GM10847 (cell line): Measurements from ENCODE around the gene LRCH3.

Source experiments
- POLR2A ChIP-seq: IDR thresholded peaks from 2 replicates; pipeline ENCODE4 v1.6.1; 2011; ENCODE audit not compliant: insufficient read length; ENCODE audit errors: extremely low read depth

Gene LRCH3

DNA sequence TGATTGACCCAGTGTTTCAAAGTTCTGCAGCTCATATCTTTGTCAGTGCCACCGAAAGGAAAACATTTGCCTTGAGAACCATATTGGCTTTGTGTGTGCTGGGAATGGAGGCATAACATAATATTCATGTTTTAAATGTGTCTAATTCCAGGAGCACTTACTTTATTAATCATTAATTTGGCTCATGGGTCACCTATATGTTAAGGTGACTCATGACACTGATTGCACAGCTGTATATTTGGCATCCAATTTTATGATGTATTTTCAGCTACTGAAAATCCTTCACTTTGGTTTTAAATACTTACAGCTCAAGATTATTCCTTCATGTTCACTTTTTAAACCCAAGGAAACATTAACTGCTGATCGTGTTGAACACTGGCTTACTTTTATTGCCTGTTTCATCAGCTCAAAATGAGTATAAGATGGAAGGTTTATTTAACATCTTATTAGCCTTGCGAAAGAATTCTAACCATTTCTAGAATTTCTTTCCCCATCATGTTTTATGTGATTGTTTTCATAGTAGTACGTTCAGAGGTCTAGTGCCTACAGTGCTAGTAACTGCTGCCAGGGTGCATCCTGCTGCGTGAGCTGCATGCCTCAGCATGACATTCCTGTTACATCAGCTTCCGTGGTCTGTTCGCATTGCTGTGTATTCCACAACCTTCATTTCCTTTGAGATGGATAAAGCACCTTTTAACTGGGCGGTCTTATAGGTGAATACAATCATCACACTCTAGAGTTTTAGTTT, 63.7 kb downstream of the LRCH3 start:
- no peak for TF ChIP-seq POLR2A

DNA sequence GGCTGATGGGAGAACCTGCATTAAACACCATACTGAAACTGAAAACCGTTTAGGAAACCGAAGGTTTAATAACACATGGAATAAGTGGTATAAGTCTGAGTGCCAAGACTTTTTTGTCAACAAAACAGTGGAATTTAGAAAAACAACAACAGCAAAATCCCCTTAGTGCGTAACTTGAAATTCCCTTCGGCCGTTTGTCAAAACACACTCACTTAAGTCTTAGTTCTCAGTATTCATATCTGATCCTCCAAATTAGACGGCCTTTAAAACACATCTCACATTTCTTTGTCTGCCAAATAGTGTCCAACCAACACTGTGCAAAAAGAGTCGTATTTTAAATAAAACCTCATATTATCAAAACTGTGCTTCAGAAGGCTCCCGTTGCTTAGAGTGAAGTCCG, 64.5 kb downstream of the LRCH3 start:
- TF ChIP-seq POLR2A, result no peak

DNA sequence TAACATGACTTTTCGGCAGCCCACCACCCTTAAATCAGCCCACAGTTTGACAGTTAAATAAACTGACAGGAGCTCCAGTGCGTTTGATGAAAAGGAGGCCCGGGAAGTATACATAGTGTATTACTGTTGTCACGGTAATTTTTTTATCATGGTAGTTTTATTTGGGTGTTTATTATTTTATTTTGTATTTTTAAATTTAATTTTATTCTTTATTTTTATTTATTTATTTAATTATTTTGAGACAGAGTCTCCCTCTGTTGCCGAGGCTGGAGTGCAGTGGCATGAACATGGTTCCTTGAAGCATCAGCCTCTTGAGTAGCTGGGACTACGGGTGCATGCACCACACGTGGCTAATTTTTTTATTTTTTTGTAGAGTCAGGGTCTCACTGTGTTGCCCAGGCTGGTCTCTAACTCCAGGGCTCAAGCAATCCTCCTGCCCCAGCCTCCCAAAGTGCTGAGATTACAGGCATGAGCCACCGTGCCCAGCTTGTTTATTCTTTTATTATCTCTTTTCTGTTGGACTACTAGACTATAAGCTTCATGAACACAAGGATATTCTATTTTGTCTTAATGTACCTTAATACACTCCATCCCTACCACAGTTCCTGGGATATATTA, 65.3 kb downstream of the LRCH3 start:
- no peak for TF ChIP-seq POLR2A

DNA sequence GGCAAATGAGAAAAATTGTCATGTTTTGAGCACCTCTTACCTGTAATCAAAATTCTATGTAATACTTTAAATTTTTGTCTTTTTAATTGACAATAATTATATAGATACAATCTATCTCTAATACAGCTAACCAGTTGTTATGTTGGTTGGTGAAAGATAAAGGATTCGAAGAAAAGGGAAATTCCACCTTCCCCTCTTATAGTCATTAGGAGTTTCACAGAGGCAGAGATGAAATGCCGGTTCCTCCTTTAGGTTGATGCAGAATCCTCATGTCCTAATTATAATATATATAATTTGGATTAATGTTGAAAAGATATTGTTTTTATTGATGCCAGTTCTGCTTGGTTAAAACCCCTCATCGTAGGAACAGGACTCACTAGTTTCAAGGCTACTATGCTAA, 67.1 kb downstream of the LRCH3 start:
- TF ChIP-seq POLR2A, result no peak

DNA sequence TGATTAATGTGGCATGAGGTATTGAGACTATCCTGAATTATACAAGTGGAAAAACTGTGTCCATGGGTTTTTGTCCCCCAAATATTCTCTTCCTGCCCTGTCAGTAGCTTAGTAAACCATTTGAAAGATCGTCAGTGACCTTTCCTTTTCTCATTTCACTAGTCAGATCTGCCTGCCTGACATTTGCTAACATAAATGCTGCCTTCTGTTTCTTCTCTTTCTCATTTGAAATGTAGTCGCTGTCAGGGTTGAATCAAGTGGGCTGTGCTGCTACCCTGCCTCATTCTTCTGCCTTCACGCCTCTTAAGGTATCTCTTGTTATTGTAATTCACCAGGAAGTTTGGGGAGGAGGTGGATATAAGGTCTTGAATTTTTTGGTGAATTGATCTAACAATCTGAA, 67.5 kb downstream of the LRCH3 start:
- no peak for TF ChIP-seq POLR2A

DNA sequence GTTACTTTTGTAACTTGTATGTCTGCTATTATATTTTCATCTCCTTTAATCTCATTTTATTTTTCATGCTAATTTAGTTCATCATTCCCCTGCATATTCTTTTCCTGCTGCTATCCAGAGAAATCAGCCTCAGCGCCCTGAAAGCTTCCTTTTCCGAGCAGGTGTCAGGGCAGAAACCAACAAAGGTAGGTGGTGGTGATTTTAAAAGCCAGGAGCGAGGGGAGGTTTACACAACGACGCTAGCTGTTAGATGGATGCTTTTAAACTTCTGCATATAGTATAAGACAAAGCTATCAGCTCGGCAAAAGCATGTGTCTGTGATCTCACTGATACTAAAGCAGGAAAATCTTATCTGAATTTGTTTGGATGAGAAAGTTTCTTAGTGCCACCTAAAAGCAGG, 75.0 kb downstream of the LRCH3 start:
- TF ChIP-seq POLR2A, result no peak

DNA sequence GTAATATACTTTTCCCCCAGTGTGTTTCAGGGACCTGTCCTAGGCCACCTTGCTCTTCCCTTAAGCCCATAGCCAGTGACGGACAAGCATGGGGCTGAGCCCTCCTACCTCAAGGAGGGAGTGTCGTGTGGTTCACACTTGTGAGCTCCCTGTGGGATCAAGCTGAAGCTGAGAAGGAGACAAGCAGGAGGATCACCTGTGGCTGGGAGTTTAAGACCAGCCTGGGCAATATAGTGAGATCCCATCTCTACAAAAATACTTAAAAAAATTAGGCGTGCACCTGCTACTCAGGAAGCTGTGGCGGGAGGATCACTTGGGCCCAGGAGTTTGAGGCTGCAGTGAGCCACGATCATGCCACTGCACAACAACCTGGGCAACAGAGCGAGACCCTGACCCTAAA, 82.3 kb downstream of the LRCH3 start:
- no peak for TF ChIP-seq POLR2A

DNA sequence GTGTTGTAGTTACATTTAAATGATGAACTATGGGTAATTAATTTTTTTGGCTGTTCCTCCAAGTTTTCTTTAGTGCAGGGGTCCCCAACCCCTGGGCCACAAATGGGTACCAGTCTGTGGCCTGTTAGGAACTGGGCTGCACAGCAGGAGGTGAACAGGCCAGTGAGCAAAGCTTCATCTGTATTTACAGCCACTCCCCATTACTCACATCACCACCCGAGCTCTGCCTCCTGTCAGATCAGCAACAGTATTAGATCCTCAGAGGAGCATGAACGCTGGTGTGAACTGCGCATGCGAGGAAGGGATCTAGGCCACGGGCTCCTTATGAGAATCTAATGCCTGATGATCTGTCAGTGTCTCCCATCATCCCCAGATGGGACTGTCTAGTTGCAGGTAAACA, 83.0 kb downstream of the LRCH3 start:
- no peak for TF ChIP-seq POLR2A

DNA sequence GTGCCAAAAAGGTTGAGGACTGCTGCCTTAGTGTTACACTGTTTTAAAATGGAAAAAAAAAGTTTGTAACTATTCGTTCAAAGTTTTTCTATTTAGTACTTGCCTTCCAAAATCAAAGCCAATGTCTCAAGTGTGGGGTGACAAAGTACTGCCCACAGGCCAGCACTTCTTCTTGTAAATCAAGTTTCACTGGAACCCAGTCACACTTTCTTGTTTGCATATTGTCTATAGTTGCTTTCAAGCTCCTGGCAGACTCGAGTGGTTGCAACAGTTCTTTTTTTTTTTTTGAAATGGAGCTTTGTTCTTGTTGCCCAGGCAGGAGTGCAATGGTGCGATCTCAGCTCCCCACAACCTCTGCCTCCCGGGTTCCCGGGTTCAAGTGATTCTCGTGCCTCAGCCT, 83.6 kb downstream of the LRCH3 start:
- no peak for TF ChIP-seq POLR2A

DNA sequence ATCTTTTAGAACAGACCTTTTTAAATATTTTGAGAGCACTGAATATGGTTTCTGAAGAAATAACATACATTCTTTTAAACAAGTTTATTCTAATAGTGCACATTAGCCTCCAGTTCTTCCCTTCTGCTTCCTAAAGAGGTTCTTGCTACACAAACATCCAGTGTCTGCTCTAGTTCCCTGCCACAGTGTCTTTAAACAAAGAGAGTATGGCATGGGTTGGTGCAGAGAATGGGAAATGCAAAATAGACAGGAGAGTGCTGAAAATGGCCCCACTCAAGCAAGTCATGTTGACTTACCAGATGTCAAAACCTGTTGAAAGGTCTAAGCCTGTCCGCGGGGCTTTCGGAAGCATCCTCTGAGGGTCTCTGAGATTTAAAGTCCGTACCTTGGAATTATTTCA, 86.8 kb downstream of the LRCH3 start:
- no peak for TF ChIP-seq POLR2A

DNA sequence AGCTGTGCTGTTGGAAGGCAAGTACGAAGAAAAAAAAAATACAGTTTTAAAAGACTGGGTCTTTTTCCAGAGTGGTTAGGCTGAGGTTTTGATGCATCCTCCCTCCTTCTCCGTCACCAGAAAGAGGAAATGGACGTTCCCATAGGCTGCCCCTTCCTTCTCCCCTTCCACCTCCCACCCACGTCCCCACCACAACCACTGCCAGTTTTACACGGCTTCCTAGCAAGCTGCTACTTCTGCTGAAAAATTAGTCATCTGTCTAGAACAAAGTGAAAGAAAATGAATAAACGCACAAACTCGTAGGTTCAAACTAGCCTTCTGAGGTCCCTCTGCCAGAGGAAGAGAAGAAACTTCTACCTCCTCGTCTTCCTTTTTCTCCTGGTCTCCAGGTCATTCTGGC, 87.4 kb downstream of the LRCH3 start:
- no peak for TF ChIP-seq POLR2A

DNA sequence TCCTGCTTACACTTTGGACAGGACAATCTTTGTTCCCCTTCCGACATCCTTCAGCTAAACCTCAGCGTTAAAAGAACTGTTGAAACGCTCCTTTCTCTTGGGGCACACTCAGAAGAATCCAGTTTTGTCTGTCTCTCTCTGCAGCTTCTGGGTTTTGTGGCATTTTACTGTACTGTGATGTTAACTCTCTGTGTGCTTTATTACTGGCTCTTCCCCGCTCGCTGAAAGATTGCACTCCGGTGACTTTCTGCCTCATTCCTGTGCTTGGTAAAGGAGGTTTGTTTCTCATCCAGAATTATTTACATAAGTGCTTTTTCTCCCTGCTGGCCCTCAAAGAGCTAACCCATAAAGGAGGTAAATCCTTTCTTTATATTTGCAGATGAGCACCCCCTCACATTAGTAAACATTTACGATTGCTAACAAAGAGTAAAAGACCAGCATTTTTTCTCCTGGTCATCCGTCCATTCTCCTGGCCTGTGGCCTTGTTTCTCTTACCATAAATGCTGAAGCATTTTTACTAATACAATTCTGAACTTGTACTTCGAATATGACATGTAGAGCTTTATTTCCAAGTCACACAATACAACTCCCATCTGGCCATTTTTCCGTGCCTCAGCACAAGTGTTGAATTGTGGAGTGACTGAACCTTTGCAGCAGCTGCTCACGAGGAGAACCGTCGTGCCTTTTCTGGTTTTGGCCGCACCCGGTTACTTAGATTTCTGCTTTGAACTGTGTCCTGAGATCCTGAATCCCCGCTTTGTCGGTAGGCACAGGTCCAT, 89.6 kb downstream of the LRCH3 start:
- TF ChIP-seq POLR2A, result no peak

DNA sequence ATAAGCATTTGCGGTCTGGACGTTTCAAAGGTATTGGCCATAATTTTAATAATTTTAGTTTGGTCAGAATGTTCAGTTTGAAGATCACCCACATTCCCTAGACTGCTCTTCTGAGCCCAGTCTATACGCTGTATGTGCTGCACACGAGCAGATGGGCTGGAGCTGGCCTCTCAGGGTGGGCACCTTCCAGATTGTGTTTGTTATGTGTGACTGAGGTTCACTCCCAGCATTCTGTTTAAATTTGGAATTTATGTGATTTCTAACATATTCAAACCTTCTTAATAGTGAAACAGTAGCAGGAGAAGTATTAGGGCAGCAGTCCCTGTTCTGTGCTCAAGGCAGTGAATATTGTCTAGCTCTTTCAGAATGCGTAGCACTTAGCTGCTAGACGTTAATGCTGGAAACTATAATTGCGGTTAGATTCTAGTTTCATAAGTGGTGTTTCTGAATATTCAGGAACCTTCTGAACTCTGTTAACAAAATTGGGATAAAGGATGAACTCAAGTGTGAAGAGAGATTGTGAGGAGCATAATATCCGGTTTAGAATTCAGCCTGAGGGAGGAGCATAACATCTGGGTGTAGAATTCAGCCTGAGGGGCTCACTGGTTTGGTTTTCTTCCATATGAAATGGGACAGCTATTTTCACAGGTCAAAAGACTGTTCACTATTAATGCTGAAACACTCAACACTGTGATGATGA, 90.4 kb downstream of the LRCH3 start:
- TF ChIP-seq POLR2A, result no peak

DNA sequence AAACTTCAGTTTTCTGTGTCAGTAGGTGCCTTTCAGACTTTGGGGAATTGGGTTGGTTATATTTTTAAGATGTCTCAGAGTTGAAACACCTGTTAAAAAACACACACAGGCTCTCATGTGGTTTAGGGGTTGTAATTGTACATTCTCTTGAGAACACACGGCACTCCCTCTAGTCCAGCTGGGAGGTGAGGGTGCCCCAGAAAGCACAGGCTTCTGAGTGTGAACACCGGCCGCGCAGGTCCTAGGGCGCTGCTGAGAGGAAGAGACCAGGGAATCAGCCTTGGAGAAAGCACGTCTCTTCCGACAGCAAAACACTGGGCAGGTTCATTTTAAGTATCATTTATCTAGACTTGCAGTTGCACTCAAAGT, 90.9 kb downstream of the LRCH3 start:
- no peak for TF ChIP-seq POLR2A

DNA sequence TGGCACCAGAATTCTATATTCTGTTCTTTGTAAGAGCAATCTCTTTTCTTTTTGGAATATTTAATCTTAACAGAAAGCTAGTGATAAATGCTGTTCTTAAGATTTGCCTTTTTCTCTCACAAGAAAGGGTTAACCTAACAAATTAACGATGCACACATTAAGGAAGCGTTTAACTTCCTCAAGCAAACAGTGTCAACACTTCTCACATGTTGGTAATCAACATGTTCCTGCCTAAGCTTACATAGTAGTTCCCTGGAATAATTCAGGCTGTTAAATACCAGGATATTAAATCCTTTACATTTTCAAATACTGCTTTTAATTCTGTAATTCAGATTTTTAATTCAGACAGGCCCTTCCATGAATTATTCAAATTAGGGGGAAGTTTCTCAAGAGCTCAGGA, 91.5 kb downstream of the LRCH3 start:
- TF ChIP-seq POLR2A, result no peak

DNA sequence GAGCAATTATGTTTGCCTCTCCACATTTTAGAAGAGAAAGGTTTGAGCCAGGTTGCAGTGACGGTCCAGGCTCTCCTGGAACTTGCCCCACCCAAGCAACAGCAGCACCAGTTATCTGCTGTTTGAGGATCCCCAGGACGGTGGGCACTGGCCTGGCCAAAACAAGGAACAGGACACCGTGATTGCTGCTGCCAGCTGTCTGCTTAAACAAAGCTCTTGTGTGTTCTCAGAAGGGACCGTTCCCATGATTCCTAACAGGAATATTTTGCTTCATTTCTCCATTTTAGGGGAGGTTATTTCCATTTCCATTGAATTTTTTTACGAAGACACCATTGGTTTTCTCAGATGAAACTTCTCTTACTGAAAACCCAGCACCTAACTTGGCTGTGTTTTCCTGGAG, 92.5 kb downstream of the LRCH3 start:
- TF ChIP-seq POLR2A, result no peak
